Stimulated activated CD8-positive, alpha-beta memory T cell treated with anti-CD3 and anti-CD28 coated beads, Interleukin-15, amount 100 ng/mL, for 48 hours (primary cell): ENCODE data around the gene TJP3.
A peak's percentile ranks its signal among the peaks of the same experiment; 100 is the strongest.

Experiments used
- DNase-seq, 2 donors: peaks; one replicate each; pipeline ENCODE4 v3.0.0-alpha.2; 2020; ENCODE audit warnings: low read depth in 2 of 2

Gene TJP3

GRCh38 chr19:3768748-3769099 is 60.5 kb downstream of the TJP3 start:
- no peak for DNase-seq

- no peak for DNase-seq
Observed at GRCh38 chr19:3769494-3769893, 61.3 kb downstream of the TJP3 start.

GRCh38 chr19:3770136-3770999 is 62.2 kb downstream of the TJP3 start:
- no peak for DNase-seq

- no peak for DNase-seq
Observed at GRCh38 chr19:3771000-3771905, 63.1 kb downstream of the TJP3 start.

- DNase-seq = no peak
Observed at GRCh38 chr19:3771906-3772455, 63.8 kb downstream of the TJP3 start, which contains the start of gene RAX2. Gene RAX2 (minus strand): TSS chr19:3772228. CDS start chr19:3771742, 486 bp downstream.

- no peak for DNase-seq
Observed at GRCh38 chr19:3773814-3774515, 65.8 kb downstream of the TJP3 start.

- no peak for DNase-seq
Observed at GRCh38 chr19:3774621-3775373, 66.6 kb downstream of the TJP3 start.

GRCh38 chr19:3775374-3775711 is 67.2 kb downstream of the TJP3 start:
- DNase-seq = no peak

- no peak for DNase-seq
Observed at GRCh38 chr19:3775831-3776230, 67.6 kb downstream of the TJP3 start.

GRCh38 chr19:3776479-3777040 is 68.4 kb downstream of the TJP3 start:
- DNase-seq = no peak

GRCh38 chr19:3778104-3778867 is 70.1 kb downstream of the TJP3 start:
- DNase-seq = no peak

GRCh38 chr19:3778899-3779723 is 70.9 kb downstream of the TJP3 start:
- no peak for DNase-seq

- no peak for DNase-seq
Observed at GRCh38 chr19:3780786-3781304, 72.7 kb downstream of the TJP3 start.

- no peak for DNase-seq
Observed at GRCh38 chr19:3781603-3782002, 73.4 kb downstream of the TJP3 start.

- no peak for DNase-seq
Observed at GRCh38 chr19:3782330-3782729, 74.1 kb downstream of the TJP3 start.

- no peak for DNase-seq
Observed at GRCh38 chr19:3782903-3783302, 74.7 kb downstream of the TJP3 start.

GRCh38 chr19:3783660-3784584 is 75.7 kb downstream of the TJP3 start:
- DNase-seq = peak; percentile 27 to 28
